Measurements from ENCODE around the gene MARCHF9. TPM values are rescaled to one million over a fixed set of nuclear protein-coding genes. Genes with fewer than 3 reads are reported as not detected.

The MARCHF9 gene
- total RNA-seq, 4 donors from 2014 or later: 2.4 to 8.7 (median 5.1) TPM

DNA sequence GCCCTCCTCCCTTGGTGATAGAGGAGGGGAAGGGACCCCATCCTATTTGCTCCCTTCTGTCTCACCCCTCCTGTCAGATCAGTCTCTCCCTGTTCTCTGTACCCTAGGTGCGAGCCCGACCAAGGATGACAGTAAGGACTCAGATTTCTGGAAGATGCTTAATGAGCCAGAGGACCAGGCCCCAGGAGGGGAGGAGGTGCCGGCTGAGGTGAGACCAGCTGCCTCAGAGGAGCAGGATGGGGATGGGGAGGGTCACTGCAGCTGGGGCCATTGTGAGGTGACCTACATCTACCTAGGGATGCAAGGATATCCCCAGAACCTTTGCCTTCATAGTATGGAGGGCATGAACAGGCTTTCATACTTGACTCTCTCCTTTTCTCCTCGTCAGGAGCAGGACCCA lies 38.6 kb upstream of the MARCHF9 start:
- TF ChIP-seq, protein P1, sequence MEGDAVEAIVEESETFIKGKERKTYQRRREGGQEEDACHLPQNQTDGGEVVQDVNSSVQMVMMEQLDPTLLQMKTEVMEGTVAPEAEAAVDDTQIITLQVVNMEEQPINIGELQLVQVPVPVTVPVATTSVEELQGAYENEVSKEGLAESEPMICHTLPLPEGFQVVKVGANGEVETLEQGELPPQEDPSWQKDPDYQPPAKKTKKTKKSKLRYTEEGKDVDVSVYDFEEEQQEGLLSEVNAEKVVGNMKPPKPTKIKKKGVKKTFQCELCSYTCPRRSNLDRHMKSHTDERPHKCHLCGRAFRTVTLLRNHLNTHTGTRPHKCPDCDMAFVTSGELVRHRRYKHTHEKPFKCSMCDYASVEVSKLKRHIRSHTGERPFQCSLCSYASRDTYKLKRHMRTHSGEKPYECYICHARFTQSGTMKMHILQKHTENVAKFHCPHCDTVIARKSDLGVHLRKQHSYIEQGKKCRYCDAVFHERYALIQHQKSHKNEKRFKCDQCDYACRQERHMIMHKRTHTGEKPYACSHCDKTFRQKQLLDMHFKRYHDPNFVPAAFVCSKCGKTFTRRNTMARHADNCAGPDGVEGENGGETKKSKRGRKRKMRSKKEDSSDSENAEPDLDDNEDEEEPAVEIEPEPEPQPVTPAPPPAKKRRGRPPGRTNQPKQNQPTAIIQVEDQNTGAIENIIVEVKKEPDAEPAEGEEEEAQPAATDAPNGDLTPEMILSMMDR (IDR thresholded peaks at IDR 0.05): no peak
- DNase-seq (ENCODE audit: low spot score): no peak
- no peak for ATAC-seq (ENCODE audit: low FRiP score)

DNA sequence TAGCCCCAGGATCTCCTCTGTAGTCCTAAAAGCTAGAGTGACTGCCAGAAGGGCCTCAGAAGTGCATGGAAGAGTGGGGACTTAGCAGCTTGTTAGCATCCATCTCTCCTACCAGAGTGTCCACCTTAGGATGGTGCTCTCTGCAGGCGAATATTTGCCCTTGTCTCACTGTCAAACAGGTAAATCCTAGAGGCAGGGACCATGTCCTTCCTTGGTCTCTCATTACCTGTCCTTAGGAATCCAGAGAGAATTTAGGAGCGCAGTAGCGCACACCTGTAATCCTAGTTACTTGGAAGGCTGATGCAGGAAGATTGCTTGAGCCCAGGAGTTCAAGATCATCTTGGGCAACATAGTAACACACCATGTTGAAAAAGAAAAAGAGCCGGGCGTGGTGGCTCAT lies 37.8 kb upstream of the MARCHF9 start:
- ATAC-seq (ENCODE audit: low FRiP score): no peak
- no peak for DNase-seq (ENCODE audit: low spot score)
- TF ChIP-seq, protein P1 (IDR thresholded peaks at IDR 0.05): no peak

GRCh38 chr12:57717846-57718640 lies 36.9 kb upstream of the MARCHF9 start:
- ATAC-seq (ENCODE audit: low FRiP score) (no peak), DNase-seq (ENCODE audit: low spot score) (no peak)
- TF ChIP-seq, protein P1 (IDR thresholded peaks at IDR 0.05): no peak

DNA sequence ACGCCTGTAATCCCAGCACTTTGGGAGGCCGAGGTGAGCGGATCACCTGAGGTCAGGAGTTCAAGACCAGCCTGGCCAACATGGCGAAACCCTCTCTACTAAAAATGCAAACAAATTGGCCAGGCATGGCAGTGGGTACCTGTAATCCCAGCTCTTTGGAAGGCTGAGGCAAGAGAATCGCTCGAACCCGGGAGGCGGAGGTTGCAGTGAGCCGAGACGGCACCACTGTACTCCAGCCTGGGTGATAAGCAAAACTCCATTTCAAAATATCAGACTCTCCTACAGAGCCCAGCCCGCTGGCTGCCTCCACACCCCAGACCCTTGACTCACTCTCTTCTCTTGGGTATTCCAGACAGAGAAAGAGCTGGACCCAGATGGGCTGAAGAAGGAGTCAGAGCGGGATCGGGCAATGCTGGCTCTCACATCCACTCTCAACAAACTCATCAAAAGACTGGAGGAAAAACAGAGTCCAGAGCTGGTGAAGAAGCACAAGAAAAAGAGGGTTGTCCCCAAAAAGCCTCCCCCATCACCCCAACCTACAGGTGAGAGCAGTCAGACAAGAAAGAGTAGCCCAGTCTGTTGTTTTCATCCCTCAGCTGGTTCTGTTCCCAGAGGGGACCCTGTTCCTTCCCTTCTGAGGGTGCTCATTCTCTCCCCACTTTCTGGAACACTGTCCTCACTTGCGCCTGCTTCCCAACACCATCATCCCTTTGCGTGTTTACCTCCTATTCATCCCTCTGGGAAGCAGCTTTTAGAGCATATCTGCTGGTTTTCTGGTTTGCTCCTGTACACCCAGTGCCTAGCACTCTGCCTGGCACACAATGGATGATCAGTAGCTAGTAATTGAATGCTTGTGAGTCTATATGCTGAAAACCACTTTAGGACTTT lies 36.0 kb upstream of the MARCHF9 start:
- no peak for ATAC-seq (ENCODE audit: low FRiP score)
- no peak for DNase-seq (ENCODE audit: low spot score)
- TF ChIP-seq, protein P1 (IDR thresholded peaks at IDR 0.05): no peak

- ATAC-seq (ENCODE audit: low FRiP score) (no peak), DNase-seq (ENCODE audit: low spot score) (no peak)
- TF ChIP-seq, protein P1 (IDR thresholded peaks at IDR 0.05): no peak
These were observed 34.9 kb upstream of the MARCHF9 start for GRCh38 chr12:57719777-57720605.
